GM06990 (cell line): Measurements from ENCODE around the gene NIPSNAP3A.

Experiments used
- DNase-seq: peaks from one replicate; pipeline ENCODE4 v3.0.0-alpha.2; 2011; ENCODE audit not compliant: insufficient read length; ENCODE audit errors: extremely low read depth
- H3K27me3 ChIP-seq: replicated peaks from 2 replicates; pipeline ENCODE4 v1.6.0; 2011; ENCODE audit warnings: low read length; ENCODE audit not compliant: control insufficient read depth, insufficient read depth
- H3K36me3 ChIP-seq: 2 replicates; pipeline ENCODE4 v1.5.1; 2011; ENCODE audit warnings: low read length; ENCODE audit not compliant: control insufficient read depth, insufficient read depth
- H3K4me3 ChIP-seq: replicated peaks from 2 replicates; pipeline ENCODE4 v1.5.1; 2011; ENCODE audit warnings: low read depth, mild to moderate bottlenecking, control low read depth, low read length
- CTCF ChIP-seq: IDR thresholded peaks from 2 replicates; pipeline ENCODE4 v1.5.1; 2011; ENCODE audit warnings: low read length, control low read depth, mild to moderate bottlenecking, inconsistent platforms; ENCODE audit not compliant: insufficient read depth, poor library complexity, severe bottlenecking

Gene NIPSNAP3A

GRCh38 chr9:104740621-104741020 is 6.9 kb upstream of the NIPSNAP3A start:
- Histone ChIP-seq H3K27me3 (no peaks in the 10 kb centered on the region), H3K36me3 (no peaks in the 10 kb centered on the region), H3K4me3 (no peak overlapping the region)
- DNase-seq = no peak
- TF ChIP-seq CTCF = no peak

DNA sequence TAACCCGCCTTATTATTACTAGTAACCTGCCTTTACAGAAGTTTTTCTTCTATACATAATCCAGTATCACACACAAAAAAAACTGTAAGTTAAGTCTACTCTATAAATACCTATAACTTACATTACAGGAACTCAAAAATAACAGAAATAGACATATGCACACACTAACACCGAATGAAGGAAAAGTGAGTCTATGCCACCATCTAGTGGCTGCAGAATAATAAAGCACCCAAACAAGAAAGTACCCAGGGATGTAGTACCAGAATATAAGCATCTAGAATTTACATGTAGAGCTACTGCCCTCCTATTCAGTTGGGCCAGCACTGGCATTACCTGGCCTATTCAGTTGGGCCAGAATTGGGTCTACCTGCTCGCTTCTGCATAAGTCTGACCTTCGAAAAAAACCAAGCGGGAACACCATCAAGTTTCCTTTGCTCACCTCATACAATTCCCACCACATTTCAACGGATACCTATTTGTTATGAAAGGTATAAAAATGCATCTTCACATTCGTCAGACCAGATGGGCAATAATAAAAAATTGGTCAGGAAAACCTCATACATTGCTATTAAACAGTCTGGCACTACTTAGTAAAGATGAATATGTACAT is 4.0 kb upstream of the NIPSNAP3A start:
- Histone ChIP-seq H3K27me3 (no peaks in the 10 kb centered on the region), H3K36me3 (no peaks in the 10 kb centered on the region), H3K4me3 (no peak overlapping the region)
- TF ChIP-seq CTCF = peak; percentile 54
- DNase-seq = no peak

DNA sequence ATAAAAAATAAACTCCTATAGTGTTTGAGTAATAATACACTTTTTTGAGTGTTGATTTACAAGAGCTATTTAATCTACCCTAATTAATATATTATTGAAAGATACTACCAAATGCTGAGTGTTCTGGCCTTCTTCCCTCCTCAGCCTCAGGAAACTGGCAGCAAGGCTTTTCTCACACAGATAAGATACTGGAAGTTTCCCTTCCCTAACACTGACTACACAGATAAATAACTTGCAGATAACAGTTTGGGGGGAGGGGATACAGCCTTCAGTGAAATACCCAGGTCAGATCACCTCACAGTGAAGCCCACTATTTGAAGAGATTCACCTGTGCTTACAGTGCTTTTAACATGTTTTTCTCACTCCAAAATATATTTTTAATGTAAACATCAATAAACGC is 1.6 kb upstream of the NIPSNAP3A start:
- Histone ChIP-seq H3K27me3 (no peaks in the 10 kb centered on the region), H3K36me3 (no peaks in the 10 kb centered on the region), H3K4me3 (no peak overlapping the region)
- DNase-seq = no peak
- no peak for TF ChIP-seq CTCF

DNA sequence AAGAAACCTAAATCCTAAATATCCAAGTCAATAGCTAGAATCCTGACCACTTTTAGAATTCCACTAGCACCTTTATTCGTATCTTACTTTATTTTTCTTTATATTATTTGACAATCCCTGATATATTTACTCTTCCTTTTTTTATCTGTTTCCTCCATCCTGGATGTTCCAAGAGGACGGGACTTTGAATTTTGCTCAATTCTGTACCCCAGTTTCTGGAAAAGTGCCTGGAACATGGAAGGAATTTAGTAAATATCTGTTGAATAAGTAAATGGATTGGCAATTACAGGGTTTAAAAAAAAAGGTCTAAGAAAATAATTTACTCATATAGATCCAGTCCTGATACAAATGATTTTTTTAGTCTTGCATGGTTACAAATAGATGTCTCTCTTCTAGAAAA is 1.2 kb upstream of the NIPSNAP3A start:
- no peak overlapping the region for H3K4me3 ChIP-seq

DNA sequence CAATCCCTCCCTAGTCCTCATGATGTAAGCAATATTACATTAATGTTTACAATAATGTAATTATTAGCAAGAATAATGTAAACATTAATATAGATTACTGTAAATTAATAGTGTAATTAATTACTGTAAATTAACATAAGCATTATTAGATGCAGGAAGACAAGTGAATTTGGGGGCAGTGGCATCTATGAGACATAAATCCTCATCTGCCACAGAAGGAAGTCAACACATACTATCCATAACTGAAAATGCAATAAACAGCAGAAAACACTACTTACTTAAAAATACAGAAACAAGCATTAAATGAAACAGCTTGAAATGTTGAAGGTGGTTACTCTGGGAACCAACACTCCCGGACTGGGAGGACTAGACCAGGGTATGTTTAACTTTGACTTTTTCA is 685 bp upstream of the NIPSNAP3A start:
- H3K27me3 ChIP-seq = no peaks in the 10 kb centered on the region
- DNase-seq = no peak
- H3K36me3 ChIP-seq = no peaks in the 10 kb centered on the region
- peak overlapping the region; percentile 72 for H3K4me3 ChIP-seq
- TF ChIP-seq CTCF = no peak

More for the DNA sequence above, 1.2 kb upstream of the NIPSNAP3A start:
- H3K36me3 ChIP-seq = no peaks in the 10 kb centered on the region
- H3K27me3 ChIP-seq = no peaks in the 10 kb centered on the region
- no peak for TF ChIP-seq CTCF
- no peak for DNase-seq

DNA sequence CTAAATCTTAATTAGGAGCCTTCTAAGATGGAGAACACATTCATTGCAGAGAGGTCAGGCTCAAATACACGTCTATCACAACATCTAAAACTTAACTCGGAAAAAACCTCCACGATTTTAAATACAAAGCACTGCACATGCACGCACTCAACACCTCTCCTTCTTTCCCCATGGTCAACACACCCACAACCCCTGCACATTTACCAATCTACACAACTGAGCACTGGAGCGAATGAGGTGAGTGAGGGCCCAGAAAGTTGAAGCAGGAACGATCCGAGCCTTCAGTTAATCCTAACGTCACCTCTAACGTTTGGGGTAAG is 278 bp upstream of the NIPSNAP3A start:
- DNase-seq = no peak
- Histone ChIP-seq H3K27me3 (no peaks in the 10 kb centered on the region), H3K4me3 (peak overlapping the region; percentile 72), H3K36me3 (no peaks in the 10 kb centered on the region)
- no peak for TF ChIP-seq CTCF
